Measurements from ENCODE around the gene MAN1A1. TPM values are rescaled to one million over a fixed set of nuclear protein-coding genes. Genes with fewer than 3 reads are reported as not detected.

Gene MAN1A1
- polyA plus RNA-seq, 1 donor from 2014 or later, result 4.6 TPM

DNA sequence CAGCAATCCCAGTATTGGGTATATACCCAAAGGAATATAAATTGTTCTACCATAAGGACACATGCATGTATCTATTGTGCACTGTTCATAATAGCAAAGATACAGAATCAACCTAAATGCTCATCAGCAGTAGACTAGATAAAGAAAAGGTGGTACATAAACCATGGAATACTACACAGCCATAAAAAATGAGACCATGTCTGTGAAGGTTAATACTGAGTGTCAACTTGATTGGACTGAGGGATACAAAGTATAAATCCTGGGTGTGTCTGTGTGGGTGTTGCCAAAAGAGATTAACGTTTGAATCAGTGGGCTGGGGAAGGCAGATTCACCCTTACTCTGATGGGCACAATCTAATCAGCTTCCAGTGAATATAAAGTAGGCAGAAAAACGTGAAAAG, 86.9 kb downstream of the MAN1A1 start:
- no peak overlapping the region for H3K9ac ChIP-seq (ENCODE audit: low read length)
- no peak overlapping the region for H3K4me3 ChIP-seq (ENCODE audit: low read length)
- H3K27ac ChIP-seq (ENCODE audit: low read length), result no peak overlapping the region
- H4K20me1 ChIP-seq (ENCODE audit: insufficient read depth), result no peaks in the 10 kb centered on the region
- no peaks in the 10 kb centered on the region for H3F3A ChIP-seq (ENCODE audit: insufficient read depth, low read length, poor library complexity, severe bottlenecking)
- no peaks in the 10 kb centered on the region for H3K9me2 ChIP-seq (ENCODE audit: insufficient read depth, low read length)
- no peaks in the 10 kb centered on the region for H3K9me3 ChIP-seq (ENCODE audit: low read length)
- no peak overlapping the region for H3K4me2 ChIP-seq (ENCODE audit: low read length)
- H3K27me3 ChIP-seq (ENCODE audit: insufficient read depth, low read depth, low read length), result no peaks in the 10 kb centered on the region
- no peak for TF ChIP-seq SMC3 (conservative IDR thresholded peaks at IDR 0.05; ENCODE audit: poor library complexity)
- TF ChIP-seq MXI1 (conservative IDR thresholded peaks at IDR 0.05; ENCODE audit: poor library complexity, severe bottlenecking), result no peak
- TF ChIP-seq TAF1 (IDR thresholded peaks at IDR 0.05; ENCODE audit: low read depth), result no peak
- no peak for TF ChIP-seq RAD21 (conservative IDR thresholded peaks at IDR 0.05)
- TF ChIP-seq EP300 (conservative IDR thresholded peaks at IDR 0.05; ENCODE audit: poor library complexity, severe bottlenecking), result no peak
- no peak for TF ChIP-seq POLR2AphosphoS5 (IDR thresholded peaks at IDR 0.05)
- TF ChIP-seq EZH2 (IDR thresholded peaks at IDR 0.05; ENCODE audit: borderline replicate concordance, insufficient read depth, low read length, poor library complexity, severe bottlenecking), result no peak
- TF ChIP-seq, protein P1, sequence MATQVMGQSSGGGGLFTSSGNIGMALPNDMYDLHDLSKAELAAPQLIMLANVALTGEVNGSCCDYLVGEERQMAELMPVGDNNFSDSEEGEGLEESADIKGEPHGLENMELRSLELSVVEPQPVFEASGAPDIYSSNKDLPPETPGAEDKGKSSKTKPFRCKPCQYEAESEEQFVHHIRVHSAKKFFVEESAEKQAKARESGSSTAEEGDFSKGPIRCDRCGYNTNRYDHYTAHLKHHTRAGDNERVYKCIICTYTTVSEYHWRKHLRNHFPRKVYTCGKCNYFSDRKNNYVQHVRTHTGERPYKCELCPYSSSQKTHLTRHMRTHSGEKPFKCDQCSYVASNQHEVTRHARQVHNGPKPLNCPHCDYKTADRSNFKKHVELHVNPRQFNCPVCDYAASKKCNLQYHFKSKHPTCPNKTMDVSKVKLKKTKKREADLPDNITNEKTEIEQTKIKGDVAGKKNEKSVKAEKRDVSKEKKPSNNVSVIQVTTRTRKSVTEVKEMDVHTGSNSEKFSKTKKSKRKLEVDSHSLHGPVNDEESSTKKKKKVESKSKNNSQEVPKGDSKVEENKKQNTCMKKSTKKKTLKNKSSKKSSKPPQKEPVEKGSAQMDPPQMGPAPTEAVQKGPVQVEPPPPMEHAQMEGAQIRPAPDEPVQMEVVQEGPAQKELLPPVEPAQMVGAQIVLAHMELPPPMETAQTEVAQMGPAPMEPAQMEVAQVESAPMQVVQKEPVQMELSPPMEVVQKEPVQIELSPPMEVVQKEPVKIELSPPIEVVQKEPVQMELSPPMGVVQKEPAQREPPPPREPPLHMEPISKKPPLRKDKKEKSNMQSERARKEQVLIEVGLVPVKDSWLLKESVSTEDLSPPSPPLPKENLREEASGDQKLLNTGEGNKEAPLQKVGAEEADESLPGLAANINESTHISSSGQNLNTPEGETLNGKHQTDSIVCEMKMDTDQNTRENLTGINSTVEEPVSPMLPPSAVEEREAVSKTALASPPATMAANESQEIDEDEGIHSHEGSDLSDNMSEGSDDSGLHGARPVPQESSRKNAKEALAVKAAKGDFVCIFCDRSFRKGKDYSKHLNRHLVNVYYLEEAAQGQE (IDR thresholded peaks at IDR 0.05; ENCODE audit: borderline replicate concordance), result no peak
- TF ChIP-seq, protein P2, sequence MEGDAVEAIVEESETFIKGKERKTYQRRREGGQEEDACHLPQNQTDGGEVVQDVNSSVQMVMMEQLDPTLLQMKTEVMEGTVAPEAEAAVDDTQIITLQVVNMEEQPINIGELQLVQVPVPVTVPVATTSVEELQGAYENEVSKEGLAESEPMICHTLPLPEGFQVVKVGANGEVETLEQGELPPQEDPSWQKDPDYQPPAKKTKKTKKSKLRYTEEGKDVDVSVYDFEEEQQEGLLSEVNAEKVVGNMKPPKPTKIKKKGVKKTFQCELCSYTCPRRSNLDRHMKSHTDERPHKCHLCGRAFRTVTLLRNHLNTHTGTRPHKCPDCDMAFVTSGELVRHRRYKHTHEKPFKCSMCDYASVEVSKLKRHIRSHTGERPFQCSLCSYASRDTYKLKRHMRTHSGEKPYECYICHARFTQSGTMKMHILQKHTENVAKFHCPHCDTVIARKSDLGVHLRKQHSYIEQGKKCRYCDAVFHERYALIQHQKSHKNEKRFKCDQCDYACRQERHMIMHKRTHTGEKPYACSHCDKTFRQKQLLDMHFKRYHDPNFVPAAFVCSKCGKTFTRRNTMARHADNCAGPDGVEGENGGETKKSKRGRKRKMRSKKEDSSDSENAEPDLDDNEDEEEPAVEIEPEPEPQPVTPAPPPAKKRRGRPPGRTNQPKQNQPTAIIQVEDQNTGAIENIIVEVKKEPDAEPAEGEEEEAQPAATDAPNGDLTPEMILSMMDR (IDR thresholded peaks at IDR 0.05; ENCODE audit: poor library complexity, severe bottlenecking), result no peak
- no peaks in the 10 kb centered on the region for H3K79me2 ChIP-seq (replicated peaks; ENCODE audit: insufficient read depth, low read length)
- no peak overlapping the region for H2AFZ ChIP-seq (ENCODE audit: low read depth, low read length)
- no peaks in the 10 kb centered on the region for H3K36me3 ChIP-seq (ENCODE audit: insufficient read depth, low read length)

DNA sequence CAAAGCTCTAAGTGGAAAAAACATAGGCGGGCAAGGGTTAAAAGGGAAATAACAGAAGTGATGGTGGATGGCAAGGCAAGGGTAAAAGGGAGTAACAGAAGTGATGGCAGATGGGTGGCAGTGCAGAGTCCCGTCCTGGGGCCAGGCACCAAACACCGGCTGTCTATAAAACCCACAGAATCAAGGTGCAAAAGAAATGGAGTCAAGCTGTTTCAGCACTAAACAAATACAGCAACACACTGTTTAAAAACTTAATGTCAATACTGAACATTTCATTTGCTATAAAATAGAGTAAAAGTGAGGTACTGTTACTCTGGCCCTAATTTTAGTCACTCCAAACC, 87.6 kb downstream of the MAN1A1 start:
- H3K4me3 ChIP-seq (ENCODE audit: low read length), result no peak overlapping the region
- H3K27ac ChIP-seq (ENCODE audit: low read length), result no peak overlapping the region
- H2AFZ ChIP-seq (ENCODE audit: low read depth, low read length), result no peak overlapping the region
- no peaks in the 10 kb centered on the region for H3K27me3 ChIP-seq (ENCODE audit: insufficient read depth, low read depth, low read length)
- no peaks in the 10 kb centered on the region for H3K9me3 ChIP-seq (ENCODE audit: low read length)
- H3K9me2 ChIP-seq (ENCODE audit: insufficient read depth, low read length), result no peaks in the 10 kb centered on the region
- no peaks in the 10 kb centered on the region for H3F3A ChIP-seq (ENCODE audit: insufficient read depth, low read length, poor library complexity, severe bottlenecking)
- no peaks in the 10 kb centered on the region for H4K20me1 ChIP-seq (ENCODE audit: insufficient read depth)
- H3K9ac ChIP-seq (ENCODE audit: low read length), result no peak overlapping the region
- no peak overlapping the region for H3K4me2 ChIP-seq (ENCODE audit: low read length)
- H3K36me3 ChIP-seq (ENCODE audit: insufficient read depth, low read length), result no peaks in the 10 kb centered on the region
- TF ChIP-seq TAF1 (IDR thresholded peaks at IDR 0.05; ENCODE audit: low read depth) (no peak), EZH2 (IDR thresholded peaks at IDR 0.05; ENCODE audit: borderline replicate concordance, insufficient read depth, low read length, poor library complexity, severe bottlenecking) (no peak), EP300 (conservative IDR thresholded peaks at IDR 0.05; ENCODE audit: poor library complexity, severe bottlenecking) (no peak), SMC3 (conservative IDR thresholded peaks at IDR 0.05; ENCODE audit: poor library complexity) (no peak), RAD21 (conservative IDR thresholded peaks at IDR 0.05) (no peak), POLR2AphosphoS5 (IDR thresholded peaks at IDR 0.05) (no peak), MXI1 (conservative IDR thresholded peaks at IDR 0.05; ENCODE audit: poor library complexity, severe bottlenecking) (no peak)
- TF ChIP-seq, protein P2 (IDR thresholded peaks at IDR 0.05; ENCODE audit: poor library complexity, severe bottlenecking), result no peak
- TF ChIP-seq, protein P1 (IDR thresholded peaks at IDR 0.05; ENCODE audit: borderline replicate concordance), result no peak
- no peaks in the 10 kb centered on the region for H3K79me2 ChIP-seq (replicated peaks; ENCODE audit: insufficient read depth, low read length)

Measured in neural cell (in vitro differentiated cells).